Retinal pigment epithelial cell (primary cell): ENCODE measurements around the gene INAVA.

Experiments
- DNase-seq: peaks from one replicate; pipeline ENCODE4 v3.0.0-alpha.2; 2010; ENCODE audit warnings: low read depth
- H3K4me3 ChIP-seq: 2 replicates; pipeline ENCODE4 v1.5.1; 2011; ENCODE audit warnings: mild to moderate bottlenecking, low read length, control low read depth, moderate library complexity
- CTCF ChIP-seq: conservative IDR thresholded peaks from 2 replicates; pipeline ENCODE4 v1.5.1; 2011; ENCODE audit warnings: low read depth, low read length, control low read depth, inconsistent platforms

INAVA gene

GRCh38 chr1:200899015-200899386 is 4.3 kb downstream of the INAVA start:
- TF ChIP-seq CTCF: no peak
- H3K4me3 ChIP-seq: no peak overlapping the region
- DNase-seq: no peak

- TF ChIP-seq CTCF: no peak
- no peak for DNase-seq
- H3K4me3 ChIP-seq: no peak overlapping the region
Observed at GRCh38 chr1:200899451-200899915, 4.8 kb downstream of the INAVA start.

- H3K4me3 ChIP-seq: no peak overlapping the region
- TF ChIP-seq CTCF: no peak
- DNase-seq: no peak
Observed at GRCh38 chr1:200899954-200900867, 5.5 kb downstream of the INAVA start.

GRCh38 chr1:200900877-200901276 is 6.2 kb downstream of the INAVA start:
- no peak for DNase-seq
- H3K4me3 ChIP-seq: no peak overlapping the region
- no peak for TF ChIP-seq CTCF

GRCh38 chr1:200901350-200901749 is 6.7 kb downstream of the INAVA start:
- DNase-seq: no peak
- no peak for TF ChIP-seq CTCF
- no peak overlapping the region for H3K4me3 ChIP-seq

- no peak for DNase-seq
- TF ChIP-seq CTCF: no peak
Observed at GRCh38 chr1:200901796-200902444, 7.2 kb downstream of the INAVA start.

More at GRCh38 chr1:200901796-200902444, 7.2 kb downstream of the INAVA start:
- no peak overlapping the region for H3K4me3 ChIP-seq
